ENCODE measurements around the gene TPX2. TPM values are rescaled to one million over a fixed set of nuclear protein-coding genes. Genes with fewer than 3 reads are reported as not detected.
A peak's percentile ranks its signal among the peaks of the same experiment; 100 is the strongest.

Gene TPX2
- polyA plus RNA-seq, 3 donors: 44.9 to 53.9 (median 49.4) TPM

- peak; percentile 78 for DNase-seq
Observed at GRCh38 chr20:31845300-31845863, 106.3 kb downstream of the TPX2 start, which contains the start of gene FOXS1. Gene FOXS1 (minus strand): TSS chr20:31845604. CDS start chr20:31845542, 62 bp downstream.

- DNase-seq: no peak
Observed at GRCh38 chr20:31846793-31847138, 107.7 kb downstream of the TPX2 start.

- DNase-seq: no peak
Observed at GRCh38 chr20:31848088-31848999, 109.3 kb downstream of the TPX2 start.

- DNase-seq: no peak
Observed at GRCh38 chr20:31849306-31849930, 110.3 kb downstream of the TPX2 start.

Other genes starting within 250 kb of the TPX2 start
- gene HM13, start 224.8 kb upstream of the TPX2 start, polyA plus RNA-seq (ENCODE audit: insufficient read length in 3 of 3): 100 to 1,000 TPM; 139 to 152 (median 151) TPM
- 100 to 1,000 TPM; 207 to 230 (median 226) TPM for gene ID1, start 134.0 kb upstream of the TPX2 start, polyA plus RNA-seq (ENCODE audit: insufficient read length in 3 of 3)
- gene COX4I2, start 101.4 kb upstream of the TPX2 start, polyA plus RNA-seq (ENCODE audit: insufficient read length in 3 of 3): 1 to 10 TPM; 1.1 to 3.1 (median 1.6) TPM
- 10 to 100 TPM; 80.1 to 84.8 (median 81.1) TPM for gene BCL2L1, start 16.4 kb upstream of the TPX2 start, polyA plus RNA-seq (ENCODE audit: insufficient read length in 3 of 3)
- under 1 TPM; 0.65 to 0.95 (median 0.91) TPM for gene MYLK2, start 80.1 kb downstream of the TPX2 start, polyA plus RNA-seq (ENCODE audit: insufficient read length in 3 of 3)
- 1 to 10 TPM; 7.6 to 9.2 (median 8.0) TPM for gene FOXS1, start 106.3 kb downstream of the TPX2 start, polyA plus RNA-seq (ENCODE audit: insufficient read length in 3 of 3)
- gene DUSP15, start 131.2 kb downstream of the TPX2 start, polyA plus RNA-seq (ENCODE audit: insufficient read length in 3 of 3): 10 to 100 TPM; 17.9 to 23.0 (median 20.7) TPM
- 1 to 10 TPM; 2.6 to 5.7 (median 5.6) TPM for gene TTLL9, start 131.3 kb downstream of the TPX2 start, polyA plus RNA-seq (ENCODE audit: insufficient read length in 3 of 3)
- 10 to 100 TPM; 20.6 to 21.3 (median 20.9) TPM for gene PDRG1, start 212.8 kb downstream of the TPX2 start, polyA plus RNA-seq (ENCODE audit: insufficient read length in 3 of 3)
- gene XKR7, start 228.9 kb downstream of the TPX2 start, polyA plus RNA-seq (ENCODE audit: insufficient read length in 3 of 3): under 1 TPM; 0.25 to 0.58 (median 0.43) TPM